Kidney glomerular epithelial cell (primary cell): ENCODE results near the gene STT3B.
A peak's percentile ranks its signal among the peaks of the same experiment; 100 is the strongest.
"Not testable (repeated sequence)": the region's sequence is repeated elsewhere in the genome, so short reads cannot be mapped to it uniquely, and the experiment has no call there.

ENCODE experiments used
- DNase-seq: peaks from one replicate; lab custom pipeline; 2025; lab: John Stamatoyannopoulos, UW

STT3B gene

GRCh38 chr3:31605333-31605732, 72.6 kb downstream of the STT3B start:
- not testable (repeated sequence) for DNase-seq

GRCh38 chr3:31606453-31606852, 73.7 kb downstream of the STT3B start:
- DNase-seq = no peak

- peak; percentile 53 for DNase-seq
Measured at GRCh38 chr3:31610700-31611275, 78.1 kb downstream of the STT3B start.

GRCh38 chr3:31613177-31613576, 80.5 kb downstream of the STT3B start:
- DNase-seq = no peak

GRCh38 chr3:31613654-31614053, 80.9 kb downstream of the STT3B start:
- no peak for DNase-seq

- DNase-seq = no peak
Measured at GRCh38 chr3:31614162-31614921, 81.6 kb downstream of the STT3B start.

GRCh38 chr3:31615071-31615875, 82.5 kb downstream of the STT3B start:
- no peak for DNase-seq

- DNase-seq = no peak
Measured at GRCh38 chr3:31616711-31617110, 84.0 kb downstream of the STT3B start.

GRCh38 chr3:31620656-31621055, 87.9 kb downstream of the STT3B start:
- DNase-seq = no peak

GRCh38 chr3:31621314-31621713, 88.6 kb downstream of the STT3B start:
- no peak for DNase-seq

- no peak for DNase-seq
Measured at GRCh38 chr3:31622636-31623288, 90.0 kb downstream of the STT3B start.

GRCh38 chr3:31624083-31624709, 91.5 kb downstream of the STT3B start:
- DNase-seq = no peak

- DNase-seq = no peak
Measured at GRCh38 chr3:31625358-31625757, 92.6 kb downstream of the STT3B start.

GRCh38 chr3:31629054-31629453, 96.3 kb downstream of the STT3B start:
- DNase-seq = no peak

- no peak for DNase-seq
Measured at GRCh38 chr3:31634476-31634875, 101.8 kb downstream of the STT3B start.

GRCh38 chr3:31635545-31635944, 102.8 kb downstream of the STT3B start:
- no peak for DNase-seq

GRCh38 chr3:31636049-31636448, 103.3 kb downstream of the STT3B start:
- no peak for DNase-seq

- no peak for DNase-seq
Measured at GRCh38 chr3:31636694-31637442, 104.1 kb downstream of the STT3B start.

- no peak for DNase-seq
Measured at GRCh38 chr3:31639828-31640227, 107.1 kb downstream of the STT3B start.

GRCh38 chr3:31645256-31645655, 112.5 kb downstream of the STT3B start:
- no peak for DNase-seq

- DNase-seq = no peak
Measured at GRCh38 chr3:31648286-31648968, 115.7 kb downstream of the STT3B start.
